Mucosa of descending colon (tissue), 3 donors: ENCODE data around the gene PRKAR1B. TPM values are rescaled to one million over a fixed set of nuclear protein-coding genes. Genes with fewer than 3 reads are reported as not detected.
A peak's percentile ranks its signal among the peaks of the same experiment; 100 is the strongest.

Source experiments
- ATAC-seq: fragments of 200-7000 bp; cut with Tn5 transposase; one replicate; pipeline ENCODE4 v1.9.1; 2020; ENCODE audit warnings: mild to moderate bottlenecking, moderate library complexity
- DNase-seq, 3 donors: peaks; one replicate each; pipeline ENCODE4 v3.0.0-alpha.2; 2020
- H3K36me3 ChIP-seq: fragments of 200-600 bp; one replicate; pipeline ENCODE4 v1.8.0; 2021; ENCODE audit warnings: low read depth, mild to moderate bottlenecking
- H3K4me1 ChIP-seq: fragments of 200-600 bp; one replicate; pipeline ENCODE4 v1.8.0; 2021; ENCODE audit warnings: low read depth, mild to moderate bottlenecking
- H3K4me3 ChIP-seq: fragments of 200-600 bp; one replicate; pipeline ENCODE4 v1.8.0; 2021; ENCODE audit warnings: mild to moderate bottlenecking
- H3K9me3 ChIP-seq: fragments of 200-600 bp; one replicate; pipeline ENCODE4 v1.8.0; 2021; ENCODE audit warnings: mild to moderate bottlenecking
- CTCF ChIP-seq: fragments of 200-600 bp; IDR thresholded peaks from one replicate; pipeline ENCODE4 v1.8.0; 2022; ENCODE audit warnings: antibody characterized with exemption, mild to moderate bottlenecking
- intact Hi-C, 2 donors: fragments of 100-400 bp; cut with DNase I in 1 of 2; cut with micrococcal nuclease in 1 of 2; formaldehyde crosslinking; loops; one replicate each; pipeline versions ENCODE4 v1.11.0 to v1.11.1; 2022; cut with DNase I, micrococcal nuclease
- total RNA-seq, 3 donors: library from RNA; stranded (reverse); fragmentation: NEBNext Ultra II Directional in 2 of 3; extraction: Animal tissue kit (Norgen Biotek cat#: 25700) in 2 of 3; gene quantifications; one replicate each; pipeline versions ENCODE4 v1.2.1 to v1.2.4, GENCODE V29; 2021 to 2023
- donor health status: DM: no; HTN: no; CAD: no; lungs with moderate emphysema.
- donor health status: DM: no; HTN: no; CAD: no.
- donor health status: DM: no; HTN: yes; CAD: no.

Gene PRKAR1B
- total RNA-seq, 3 donors from 2014 or later, result 10.1 to 24.5 (median 24.4) TPM

GRCh38 chr7:575425-576366 is 151.4 kb downstream of the PRKAR1B start:
- TF ChIP-seq CTCF, result no peak
- intact Hi-C loops, result no loop called here
- H3K9me3 ChIP-seq, result no peaks in the 10 kb centered on the region
- DNase-seq (no peak), ATAC-seq (no peak)
- H3K36me3 ChIP-seq, result no peaks in the 10 kb centered on the region
- H3K4me3 ChIP-seq, result no peak overlapping the region
- peaks cover 15% of the 10 kb centered on the region for H3K4me1 ChIP-seq

DNA sequence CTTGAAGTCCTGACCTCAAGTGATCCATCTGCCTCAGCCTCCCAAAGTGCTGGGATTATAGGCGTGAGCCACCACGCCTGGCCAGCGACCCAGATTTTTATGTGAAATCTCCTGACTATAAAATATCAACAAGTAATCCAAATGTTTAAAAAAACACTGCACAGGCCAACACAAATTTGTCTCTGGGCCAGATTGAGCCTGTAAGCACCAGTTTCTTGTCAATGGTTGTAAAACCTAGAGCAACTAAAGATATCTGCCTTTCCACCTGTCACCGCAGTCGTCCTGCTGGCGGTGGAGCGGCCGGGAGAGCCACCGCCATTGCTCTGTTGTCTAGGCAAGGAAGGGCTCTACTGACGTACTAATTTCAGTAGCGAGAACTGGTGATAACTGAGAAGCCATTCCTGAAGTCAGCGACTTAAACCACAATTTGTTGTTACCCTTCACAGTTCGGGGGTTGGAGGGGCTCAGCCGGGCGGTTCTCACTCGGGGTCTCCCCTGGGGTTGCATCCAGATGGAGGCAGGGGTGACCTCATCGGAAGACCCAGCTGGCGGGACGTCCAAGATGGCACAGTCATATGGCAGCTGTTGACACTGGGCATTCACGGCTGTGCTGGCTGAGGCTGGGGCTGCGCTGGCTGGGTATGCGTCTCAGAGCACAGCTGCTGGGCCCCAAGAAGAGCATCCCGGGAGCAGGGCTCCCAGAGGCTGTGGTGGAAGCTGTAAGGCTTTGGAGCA is 152.3 kb downstream of the PRKAR1B start:
- intact Hi-C loops, result no loop called here

DNA sequence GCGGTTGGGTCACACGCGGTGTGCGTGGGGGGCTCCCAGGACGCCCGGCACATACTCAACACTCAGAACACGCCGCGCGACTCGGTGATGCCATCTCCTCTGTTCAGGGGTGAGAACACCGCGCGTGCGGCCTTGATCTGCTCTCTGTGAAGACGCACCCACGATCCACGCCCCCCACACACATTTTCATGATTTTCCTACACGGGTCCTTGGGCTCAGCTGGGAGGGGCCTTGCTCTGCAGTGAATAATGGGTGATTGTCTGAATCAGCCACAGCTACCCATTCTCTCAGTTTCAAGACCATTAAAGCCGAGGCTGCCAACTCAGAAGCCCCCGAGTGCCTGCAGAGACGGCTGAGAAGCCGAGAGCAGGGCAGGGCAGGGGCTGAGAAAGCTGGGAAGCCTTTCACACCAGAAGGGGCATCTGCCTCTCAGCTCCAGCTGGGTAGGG is 153.1 kb downstream of the PRKAR1B start:
- ATAC-seq (no peak), DNase-seq (no peak)
- Histone ChIP-seq H3K36me3 (no peaks in the 10 kb centered on the region), H3K9me3 (no peaks in the 10 kb centered on the region), H3K4me3 (no peak overlapping the region), H3K4me1 (peaks cover 15% of the 10 kb centered on the region)
- intact Hi-C loops, result no loop called here
- TF ChIP-seq CTCF, result no peak

More for the DNA sequence above, 152.3 kb downstream of the PRKAR1B start:
- Histone ChIP-seq H3K9me3 (no peaks in the 10 kb centered on the region), H3K4me3 (no peak overlapping the region), H3K4me1 (peaks cover 15% of the 10 kb centered on the region), H3K36me3 (no peaks in the 10 kb centered on the region)
- DNase-seq (peak in 1 of 3 donors; percentile 54), ATAC-seq (peak; percentile 78)
- no peak for TF ChIP-seq CTCF

DNA sequence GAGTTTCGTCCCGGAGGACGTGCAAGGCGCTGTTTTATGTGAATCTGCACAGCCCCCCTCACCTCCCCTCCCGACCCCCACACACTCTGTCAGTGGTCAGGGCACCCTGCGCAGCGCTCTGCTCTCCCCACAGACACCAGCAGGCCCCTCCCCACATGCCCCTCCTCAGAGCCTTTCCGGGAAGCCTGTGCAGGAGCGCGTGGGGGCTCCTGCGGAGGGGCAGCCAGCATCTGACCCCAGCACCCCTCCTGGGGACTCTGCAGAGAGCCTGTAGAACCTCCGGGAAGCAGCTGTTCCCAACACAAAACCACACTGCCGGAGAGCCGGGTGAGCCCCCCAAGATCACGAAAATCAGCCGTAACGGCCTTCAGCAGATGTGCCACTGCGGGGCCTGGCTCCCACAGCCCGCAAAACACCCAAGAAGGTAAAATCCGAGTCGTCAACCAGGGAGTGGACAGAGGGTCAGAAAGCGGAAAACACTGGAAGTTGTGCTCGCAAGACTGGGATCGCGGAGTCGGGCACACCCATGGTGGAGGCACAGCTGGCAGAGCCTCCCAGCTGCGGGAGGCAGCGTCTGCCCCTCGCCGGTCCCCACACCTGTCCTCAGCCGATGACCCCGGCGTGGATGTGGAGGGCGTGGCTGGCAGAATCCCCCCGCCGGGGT is 153.7 kb downstream of the PRKAR1B start:
- ATAC-seq (no peak), DNase-seq (no peak)
- TF ChIP-seq CTCF, result no peak
- H3K36me3 ChIP-seq, result no peaks in the 10 kb centered on the region
- intact Hi-C loops, result no loop called here
- no peaks in the 10 kb centered on the region for H3K9me3 ChIP-seq
- H3K4me1 ChIP-seq, result peaks cover 15% of the 10 kb centered on the region
- no peak overlapping the region for H3K4me3 ChIP-seq

GRCh38 chr7:572416-573268 is 154.4 kb downstream of the PRKAR1B start:
- Histone ChIP-seq H3K36me3 (no peaks in the 10 kb centered on the region), H3K4me3 (no peak overlapping the region), H3K4me1 (peaks cover 15% of the 10 kb centered on the region), H3K9me3 (no peaks in the 10 kb centered on the region)
- DNase-seq (no peak), ATAC-seq (no peak)
- no peak for TF ChIP-seq CTCF
- intact Hi-C loops, result no loop called here
